H9 (cell line): ENCODE measurements around the gene NR1H4. TPM values are rescaled to one million over a fixed set of nuclear protein-coding genes. Genes with fewer than 3 reads are reported as not detected.
"Not testable (repeated sequence)": the region's sequence is repeated elsewhere in the genome, so short reads cannot be mapped to it uniquely, and the experiment has no call there.

ENCODE experiments used
- DNase-seq: peaks from one replicate; pipeline ENCODE4 v3.0.0-alpha.2; 2017
- H2AFZ ChIP-seq: one replicate; pipeline ENCODE4 v1.6.1; 2013; ENCODE audit warnings: mild to moderate bottlenecking, low read length, control low read depth, moderate library complexity
- H2AK5ac ChIP-seq: 2 replicates; pipeline ENCODE4 v1.6.1; 2013; ENCODE audit warnings: low read length, control low read depth, mixed read lengths; ENCODE audit not compliant: insufficient read length
- H2BK120ac ChIP-seq: one replicate; pipeline ENCODE4 v1.6.1; 2013; ENCODE audit warnings: low read depth, mild to moderate bottlenecking, low read length, control low read depth, inconsistent platforms; ENCODE audit not compliant: poor library complexity, severe bottlenecking
- H2BK12ac ChIP-seq: 2 replicates; pipeline ENCODE4 v1.6.1; 2013; ENCODE audit warnings: low read length, control low read depth, mixed read lengths, low read depth; ENCODE audit not compliant: insufficient read length
- H2BK15ac ChIP-seq: 2 replicates; pipeline ENCODE4 v1.6.1; 2013; ENCODE audit warnings: low read depth, low read length, control low read depth
- H2BK20ac ChIP-seq: one replicate; pipeline ENCODE4 v1.6.1; 2013; ENCODE audit warnings: low read depth, mild to moderate bottlenecking, low read length, control low read depth, inconsistent platforms; ENCODE audit not compliant: poor library complexity, severe bottlenecking
- H2BK5ac ChIP-seq: 2 replicates; pipeline ENCODE4 v1.6.1; 2013; ENCODE audit warnings: low read length, control low read depth, mixed read lengths; ENCODE audit not compliant: insufficient read length
- H3K14ac ChIP-seq: 2 replicates; pipeline ENCODE4 v1.6.1; 2013; ENCODE audit warnings: low read length, control low read depth; ENCODE audit not compliant: insufficient read depth
- H3K18ac ChIP-seq: 2 replicates; pipeline ENCODE4 v1.6.1; 2013; ENCODE audit warnings: low read depth, mild to moderate bottlenecking, mixed read lengths, low read length, control low read depth; ENCODE audit not compliant: insufficient read length
- H3K23ac ChIP-seq: 2 replicates; pipeline ENCODE4 v1.6.1; 2013; ENCODE audit warnings: low read length, control low read depth, mixed read lengths, low read depth; ENCODE audit not compliant: insufficient read length
- H3K23me2 ChIP-seq: 2 replicates; pipeline ENCODE4 v1.6.1; 2013; ENCODE audit warnings: low read depth, mild to moderate bottlenecking, mixed read lengths, low read length, control low read depth; ENCODE audit not compliant: insufficient read length, poor library complexity, severe bottlenecking
- H3K27ac ChIP-seq: 2 replicates; pipeline ENCODE4 v1.5.1; 2013; ENCODE audit warnings: low read length, control low read depth, mixed read lengths, low read depth; ENCODE audit not compliant: insufficient read length
- H3K27me3 ChIP-seq: 2 replicates; pipeline ENCODE4 v1.6.1; 2013; ENCODE audit warnings: low read length, control low read depth, inconsistent platforms; ENCODE audit not compliant: insufficient read depth
- H3K4ac ChIP-seq: 2 replicates; pipeline ENCODE4 v1.6.1; 2013; ENCODE audit warnings: low read depth, mild to moderate bottlenecking, control low read depth, inconsistent platforms, low read length, moderate library complexity
- H3K4me1 ChIP-seq: 2 replicates; pipeline ENCODE4 v1.6.1; 2013; ENCODE audit warnings: low read length, control low read depth, inconsistent platforms; ENCODE audit not compliant: insufficient read depth
- H3K4me2 ChIP-seq: 2 replicates; pipeline ENCODE4 v1.6.1; 2013; ENCODE audit warnings: low read length, control low read depth, mixed read lengths; ENCODE audit not compliant: insufficient read length, insufficient read depth
- H3K56ac ChIP-seq: 2 replicates; pipeline ENCODE4 v1.6.1; 2013; ENCODE audit warnings: low read depth, mild to moderate bottlenecking, mixed read lengths, low read length, control low read depth; ENCODE audit not compliant: insufficient read length
- H3K79me1 ChIP-seq: 2 replicates; pipeline ENCODE4 v1.6.1; 2013; ENCODE audit warnings: low read depth, mild to moderate bottlenecking, moderate library complexity, low read length, control low read depth, inconsistent platforms; ENCODE audit not compliant: insufficient read depth, poor library complexity, severe bottlenecking
- H3K79me2 ChIP-seq: 2 replicates; pipeline ENCODE4 v1.6.1; 2013; ENCODE audit warnings: low read length, control low read depth, inconsistent platforms; ENCODE audit not compliant: insufficient read depth
- H3K9ac ChIP-seq: 2 replicates; pipeline ENCODE4 v1.6.1; 2013; ENCODE audit warnings: low read length, control low read depth, mixed read lengths; ENCODE audit not compliant: insufficient read length; ENCODE audit errors: extremely low read depth
- H3K9me3 ChIP-seq: one replicate; pipeline ENCODE4 v1.6.1; 2013; ENCODE audit warnings: low read depth, low read length, inconsistent platforms; ENCODE audit not compliant: control insufficient read depth
- H3T11ph ChIP-seq: one replicate; pipeline ENCODE4 v1.6.1; 2013; ENCODE audit warnings: mild to moderate bottlenecking, low read length, control low read depth, inconsistent platforms
- H4K20me1 ChIP-seq: one replicate; pipeline ENCODE4 v1.6.1; 2013; ENCODE audit not compliant: control insufficient read depth, insufficient read length, insufficient read depth
- H4K5ac ChIP-seq: 2 replicates; pipeline ENCODE4 v1.6.1; 2013; ENCODE audit warnings: low read depth, mild to moderate bottlenecking, mixed read lengths, low read length, control low read depth; ENCODE audit not compliant: insufficient read length
- H4K8ac ChIP-seq: replicated peaks from 2 replicates; pipeline ENCODE4 v1.6.1; 2013; ENCODE audit warnings: low read length, control low read depth, mixed read lengths, low read depth; ENCODE audit not compliant: insufficient read length
- H4K91ac ChIP-seq: 2 replicates; pipeline ENCODE4 v1.6.1; 2013; ENCODE audit warnings: low read depth, mild to moderate bottlenecking, moderate library complexity, mixed read lengths, low read length, control low read depth; ENCODE audit not compliant: insufficient read length
- H3K27ac Mint-ChIP-seq, 3 experiments: 2 replicates in 2 of 3; 3 replicates in 1 of 3; pipeline ENCODE4 v1.8.0; 2020 to 2021; ENCODE audit warnings: mixed read lengths in 3 of 3, mild to moderate bottlenecking in 1 of 3, moderate library complexity in 1 of 3
- H3K27me3 Mint-ChIP-seq: 2 replicates; pipeline ENCODE4 v1.8.0; 2021; ENCODE audit warnings: low read depth, mild to moderate bottlenecking, moderate library complexity, mixed read lengths
- H3K36me3 Mint-ChIP-seq, 3 experiments: 2 replicates in 2 of 3; 3 replicates in 1 of 3; pipeline ENCODE4 v1.8.0; 2020 to 2021; ENCODE audit warnings: low read depth in 3 of 3, mixed read lengths in 3 of 3; ENCODE audit not compliant: insufficient read depth in 1 of 3
- H3K4me1 Mint-ChIP-seq, 2 experiments: 2 replicates each; pipeline ENCODE4 v1.8.0; 2020; ENCODE audit warnings: mixed read lengths in 2 of 2
- H3K4me3 Mint-ChIP-seq, 2 experiments: 2 replicates in 1 of 2; 3 replicates in 1 of 2; pipeline ENCODE4 v1.8.0; 2020 to 2021; ENCODE audit warnings: mild to moderate bottlenecking in 2 of 2, mixed read lengths in 2 of 2, moderate library complexity in 1 of 2
- H3K9me3 Mint-ChIP-seq, 2 experiments: 2 replicates in 1 of 2; 3 replicates in 1 of 2; pipeline ENCODE4 v1.8.0; 2020; ENCODE audit warnings: mild to moderate bottlenecking in 2 of 2, mixed read lengths in 2 of 2, moderate library complexity in 1 of 2
- CTCF ChIP-seq: fragments of 200-600 bp; sonication (generic); conservative IDR thresholded peaks from 3 replicates; pipeline ENCODE4 v1.8.0; 2021; ENCODE audit warnings: antibody characterized with exemption, mild to moderate bottlenecking
- WGBS: extraction: QIAGEN DNeasy Blood & Tissue Kit; methylation state at CpG from one replicate; pipeline ENCODE4 v1.1.7; 2013; ENCODE audit warnings: missing lambda C conversion rate, low lambda C conversion rate, mixed read lengths; ENCODE audit not compliant: insufficient read length; ENCODE audit errors: extremely low coverage; 5-methylcytosine and 5-hydroxymethylcytosine counted together
- total RNA-seq: library from RNA; stranded (reverse); gene quantifications from 2 replicates; pipeline ENCODE4 v1.2.1, GENCODE V29; 2021

Gene NR1H4
- total RNA-seq, 1 experiment from 2014 or later: not detected

GRCh38 chr12:100601626-100602025 lies 128.0 kb downstream of the NR1H4 start:
- H2AFZ ChIP-seq: no peak overlapping the region
- H2BK20ac ChIP-seq: no peak overlapping the region
- H3K14ac ChIP-seq: no peak overlapping the region
- H2AK5ac ChIP-seq: no peak overlapping the region
- H3K23me2 ChIP-seq: no peaks in the 10 kb centered on the region
- WGBS: no CpG with 5 or more reads among the region's 1 CpG
- no peak overlapping the region for H3K9ac ChIP-seq
- Mint-ChIP-seq H3K4me1 (no peaks in the 10 kb centered on the region), H3K9me3 (no peaks in the 10 kb centered on the region), H3K27ac (no peak overlapping the region), H3K36me3 (peaks cover 0 to 3% (median 0%) of the 10 kb centered on the region in 3 experiments; a peak in 2 of 7 replicates), H3K27me3 (no peaks in the 10 kb centered on the region), H3K4me3 (no peak overlapping the region)
- H3K56ac ChIP-seq: no peak overlapping the region
- no peak overlapping the region for H3K4me2 ChIP-seq
- no peak for TF ChIP-seq CTCF
- H3K27me3 ChIP-seq: no peaks in the 10 kb centered on the region
- H4K20me1 ChIP-seq: no peaks in the 10 kb centered on the region
- H3K4ac ChIP-seq: no peak overlapping the region
- no peak overlapping the region for H3K23ac ChIP-seq
- H2BK12ac ChIP-seq: no peak overlapping the region
- H3K27ac ChIP-seq: no peak overlapping the region
- no peak overlapping the region for H3T11ph ChIP-seq
- H3K79me1 ChIP-seq: no peaks in the 10 kb centered on the region
- no peak overlapping the region for H4K8ac ChIP-seq
- no peak overlapping the region for H3K18ac ChIP-seq
- no peak overlapping the region for H2BK15ac ChIP-seq
- no peaks in the 10 kb centered on the region for H3K79me2 ChIP-seq
- no peak overlapping the region for H2BK120ac ChIP-seq
- H4K5ac ChIP-seq: no peak overlapping the region
- no peaks in the 10 kb centered on the region for H3K4me1 ChIP-seq
- no peak overlapping the region for H2BK5ac ChIP-seq
- H4K91ac ChIP-seq: no peak overlapping the region
- DNase-seq: no peak
- H3K9me3 ChIP-seq: no peaks in the 10 kb centered on the region

- H3K27ac ChIP-seq, H4K91ac ChIP-seq, H3K9me3 ChIP-seq, H3K4me2 ChIP-seq, H3K79me1 ChIP-seq, H3K18ac ChIP-seq, H3K23ac ChIP-seq, H3K9ac ChIP-seq, H2AK5ac ChIP-seq, H3K4ac ChIP-seq, H3K36me3 Mint-ChIP-seq, H3K79me2 ChIP-seq, H3K27ac Mint-ChIP-seq, H2BK5ac ChIP-seq, H4K5ac ChIP-seq, H2BK120ac ChIP-seq, H2AFZ ChIP-seq, H3K4me3 Mint-ChIP-seq, H3K4me1 ChIP-seq, H2BK20ac ChIP-seq, H3K27me3 Mint-ChIP-seq, H2BK15ac ChIP-seq, H3K27me3 ChIP-seq, H4K20me1 ChIP-seq, H3K23me2 ChIP-seq, H3K14ac ChIP-seq, H3K56ac ChIP-seq, DNase-seq, H4K8ac ChIP-seq, H3K9me3 Mint-ChIP-seq, H3K4me1 Mint-ChIP-seq, H3T11ph ChIP-seq, H2BK12ac ChIP-seq: not testable (repeated sequence)
- no CpG with 5 or more reads among the region's 1 CpG for WGBS
Measured at GRCh38 chr12:100602997-100603396, 129.3 kb downstream of the NR1H4 start.
